Neural cell (in vitro differentiated cells): ENCODE data around the gene COBLL1.

ENCODE experiments used
- CTCF ChIP-seq: fragments of 450-650 bp; IDR thresholded peaks from 2 replicates; pipeline ENCODE4 v1.5.1; 2014; ENCODE audit warnings: antibody characterized with exemption, mild to moderate bottlenecking, moderate library complexity; ENCODE audit not compliant: poor library complexity, severe bottlenecking
- EP300 ChIP-seq: fragments of 450-650 bp; conservative IDR thresholded peaks from 2 replicates; pipeline ENCODE4 v1.6.1; 2014; ENCODE audit warnings: antibody characterized with exemption, mild to moderate bottlenecking, moderate library complexity; ENCODE audit not compliant: poor library complexity, severe bottlenecking
- MXI1 ChIP-seq: fragments of 450-650 bp; conservative IDR thresholded peaks from 2 replicates; pipeline ENCODE4 v1.6.1; 2014; ENCODE audit warnings: antibody characterized with exemption, mild to moderate bottlenecking; ENCODE audit not compliant: poor library complexity, severe bottlenecking
- POLR2AphosphoS5 ChIP-seq: IDR thresholded peaks from 2 replicates; pipeline ENCODE4 v1.6.1; 2012

DNA sequence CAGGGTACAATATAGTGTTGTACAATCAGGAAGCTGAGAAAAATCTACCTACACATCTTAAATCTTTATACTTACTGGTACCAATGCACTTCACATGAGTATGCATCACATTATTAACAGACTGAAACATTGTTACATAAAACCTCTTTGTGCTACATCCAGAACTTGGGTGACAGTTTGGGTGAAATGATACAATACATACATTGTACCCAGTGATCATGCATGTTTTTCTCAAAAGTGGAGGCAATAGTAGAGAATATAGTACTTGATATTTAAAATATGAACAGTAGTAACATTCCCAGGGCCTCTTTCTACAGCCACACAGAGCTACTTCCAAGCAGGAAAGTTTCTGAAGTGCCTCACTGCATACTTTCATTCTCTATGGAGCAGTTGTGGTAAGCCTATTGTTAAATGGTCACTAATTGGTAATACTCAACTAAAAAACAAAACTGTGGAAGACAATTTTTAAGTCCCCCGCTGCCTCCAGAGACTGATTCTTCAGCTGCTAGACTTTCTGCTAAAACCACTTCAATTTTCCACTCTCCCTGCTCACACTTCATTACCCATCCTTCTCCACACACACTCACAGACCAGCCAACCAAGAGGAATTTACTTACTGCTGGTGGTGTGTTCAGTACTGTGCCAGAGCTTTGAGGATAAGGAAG lies 197.5 kb downstream of the COBLL1 start:
- TF ChIP-seq MXI1 (no peak), POLR2AphosphoS5 (no peak), CTCF (no peak), EP300 (no peak)
